Smooth muscle cell (in vitro differentiated cells): Measurements from ENCODE around the gene TMEM207. TPM values are rescaled to one million over a fixed set of nuclear protein-coding genes. Genes with fewer than 3 reads are reported as not detected.

Experiments
- DNase-seq: peaks from one replicate; lab custom pipeline; 2025; ENCODE audit not compliant: unreplicated experiment; lab: John Stamatoyannopoulos, UW
- H2AFZ ChIP-seq: fragments of 200-600 bp; sonication (generic); 2 replicates; pipeline ENCODE4 v1.6.0; 2016; ENCODE audit warnings: antibody characterized with exemption, low read depth, mild to moderate bottlenecking
- H3F3A ChIP-seq: fragments of 200-600 bp; sonication (generic); 2 replicates; pipeline ENCODE4 v1.6.0; 2017; ENCODE audit warnings: antibody characterized with exemption, low read depth
- H3K27ac ChIP-seq: fragments of 200-600 bp; sonication (generic); 2 replicates; pipeline ENCODE4 v1.5.1; 2016; ENCODE audit warnings: low read depth, mild to moderate bottlenecking
- H3K27me3 ChIP-seq: fragments of 200-600 bp; sonication (generic); 2 replicates; pipeline ENCODE4 v1.6.1; 2016; ENCODE audit warnings: low read depth, mild to moderate bottlenecking
- H3K36me3 ChIP-seq: fragments of 200-600 bp; sonication (generic); 2 replicates; pipeline ENCODE4 v1.5.1; 2016; ENCODE audit warnings: low read depth
- H3K4me1 ChIP-seq: fragments of 200-600 bp; sonication (generic); 2 replicates; pipeline ENCODE4 v1.5.1; 2016; ENCODE audit warnings: low read depth
- H3K4me2 ChIP-seq: fragments of 200-600 bp; sonication (generic); 2 replicates; pipeline ENCODE4 v1.6.0; 2016; ENCODE audit warnings: mild to moderate bottlenecking
- H3K4me3 ChIP-seq: fragments of 200-600 bp; sonication (generic); 2 replicates; pipeline ENCODE4 v1.5.1; 2016; ENCODE audit warnings: mild to moderate bottlenecking
- H3K79me2 ChIP-seq: fragments of 200-600 bp; sonication (generic); 2 replicates; pipeline ENCODE4 v1.6.0; 2016; ENCODE audit warnings: low read depth, mild to moderate bottlenecking
- H3K9ac ChIP-seq: fragments of 200-600 bp; sonication (generic); 2 replicates; pipeline ENCODE4 v1.6.0; 2016; ENCODE audit warnings: low read depth
- H3K9me3 ChIP-seq: fragments of 200-600 bp; sonication (generic); replicated peaks from 2 replicates; pipeline ENCODE4 v1.5.1; 2016; ENCODE audit warnings: low read depth
- H4K20me1 ChIP-seq: fragments of 200-600 bp; sonication (generic); 2 replicates; pipeline ENCODE4 v1.6.0; 2016; ENCODE audit warnings: low read depth
- WGBS: methylation state at CpG from one replicate; pipeline ENCODE4 v1.1.7; 2016; ENCODE audit warnings: low lambda C conversion rate; 5-methylcytosine and 5-hydroxymethylcytosine counted together
- polyA plus RNA-seq: library from polyadenylated mRNA; unstranded; fragments of >200 nt; fragmentation: Nextera tagmentation; extraction: Ambion mirVana; gene quantifications from 2 replicates; pipeline ENCODE4 v1.2.1, GENCODE V29; 2016
- total RNA-seq: library from RNA; depleted of rRNA; stranded (reverse); fragments of >200 nt; gene quantifications from 2 replicates; pipeline ENCODE4 v1.2.3, GENCODE V29; 2014
- TF ChIP-seq, protein P1 (sequence below): fragments of 200-600 bp; sonication (generic); IDR thresholded peaks from 2 replicates; pipeline ENCODE4 v1.5.1; 2017; ENCODE audit warnings: borderline replicate concordance, mild to moderate bottlenecking, antibody characterized with exemption; ENCODE audit not compliant: insufficient read depth, poor library complexity, severe bottlenecking

Gene TMEM207
- total and polyA plus RNA-seq, 2 experiments from 2014 or later: not detected

- Histone ChIP-seq H3K4me1 (no peaks in the 10 kb centered on the region), H3K79me2 (no peaks in the 10 kb centered on the region), H4K20me1 (no peaks in the 10 kb centered on the region), H3K4me2 (no peak overlapping the region), H3K27ac (no peak overlapping the region), H3K9ac (no peak overlapping the region), H3K9me3 (no peaks in the 10 kb centered on the region), H3F3A (no peaks in the 10 kb centered on the region), H3K4me3 (no peak overlapping the region), H2AFZ (no peak overlapping the region), H3K27me3 (no peaks in the 10 kb centered on the region), H3K36me3 (no peaks in the 10 kb centered on the region)
- TF ChIP-seq, protein P1, sequence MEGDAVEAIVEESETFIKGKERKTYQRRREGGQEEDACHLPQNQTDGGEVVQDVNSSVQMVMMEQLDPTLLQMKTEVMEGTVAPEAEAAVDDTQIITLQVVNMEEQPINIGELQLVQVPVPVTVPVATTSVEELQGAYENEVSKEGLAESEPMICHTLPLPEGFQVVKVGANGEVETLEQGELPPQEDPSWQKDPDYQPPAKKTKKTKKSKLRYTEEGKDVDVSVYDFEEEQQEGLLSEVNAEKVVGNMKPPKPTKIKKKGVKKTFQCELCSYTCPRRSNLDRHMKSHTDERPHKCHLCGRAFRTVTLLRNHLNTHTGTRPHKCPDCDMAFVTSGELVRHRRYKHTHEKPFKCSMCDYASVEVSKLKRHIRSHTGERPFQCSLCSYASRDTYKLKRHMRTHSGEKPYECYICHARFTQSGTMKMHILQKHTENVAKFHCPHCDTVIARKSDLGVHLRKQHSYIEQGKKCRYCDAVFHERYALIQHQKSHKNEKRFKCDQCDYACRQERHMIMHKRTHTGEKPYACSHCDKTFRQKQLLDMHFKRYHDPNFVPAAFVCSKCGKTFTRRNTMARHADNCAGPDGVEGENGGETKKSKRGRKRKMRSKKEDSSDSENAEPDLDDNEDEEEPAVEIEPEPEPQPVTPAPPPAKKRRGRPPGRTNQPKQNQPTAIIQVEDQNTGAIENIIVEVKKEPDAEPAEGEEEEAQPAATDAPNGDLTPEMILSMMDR: no peak
- no peak for DNase-seq
- WGBS: 97% methylated on average over 8 of the region's 8 CpGs
These were observed 50.0 kb downstream of the TMEM207 start for GRCh38 chr3:190399677-190400076.

DNA sequence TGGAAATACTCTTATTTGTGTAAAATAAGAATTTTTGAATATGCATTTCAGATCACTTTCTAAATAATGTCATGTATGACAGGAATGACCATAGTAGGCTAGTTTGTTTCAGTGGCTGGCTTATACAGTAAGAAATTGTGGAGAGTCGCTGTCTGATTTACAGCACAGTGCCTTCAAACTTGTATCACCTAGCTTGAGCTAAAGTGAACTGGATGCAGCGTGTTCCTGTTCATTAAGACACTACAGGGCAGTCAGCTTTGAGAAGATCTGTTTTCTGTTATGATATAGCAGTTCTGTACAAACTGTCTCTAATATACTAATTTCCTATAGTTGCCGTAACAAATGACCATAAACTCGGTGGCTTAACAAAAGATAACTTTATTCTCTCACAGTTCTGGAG, 51.8 kb downstream of the TMEM207 start:
- Histone ChIP-seq H4K20me1 (no peaks in the 10 kb centered on the region), H3K4me3 (no peak overlapping the region), H3K9me3 (no peaks in the 10 kb centered on the region), H3K27me3 (no peaks in the 10 kb centered on the region), H3K4me1 (no peaks in the 10 kb centered on the region), H3K27ac (no peak overlapping the region), H3K9ac (no peak overlapping the region), H3F3A (no peaks in the 10 kb centered on the region), H2AFZ (peak overlapping the region; percentile 21), H3K79me2 (no peaks in the 10 kb centered on the region), H3K4me2 (no peak overlapping the region), H3K36me3 (no peaks in the 10 kb centered on the region)
- 88% methylated on average over 4 of the region's 4 CpGs for WGBS
- TF ChIP-seq, protein P1: no peak
- no peak for DNase-seq

- Histone ChIP-seq H3K4me1 (no peaks in the 10 kb centered on the region), H3K27me3 (no peaks in the 10 kb centered on the region), H2AFZ (no peak overlapping the region), H3K79me2 (no peaks in the 10 kb centered on the region), H3F3A (no peaks in the 10 kb centered on the region), H3K4me2 (no peak overlapping the region), H3K9ac (no peak overlapping the region), H3K4me3 (no peak overlapping the region), H3K9me3 (no peaks in the 10 kb centered on the region), H4K20me1 (no peaks in the 10 kb centered on the region), H3K27ac (no peak overlapping the region), H3K36me3 (no peaks in the 10 kb centered on the region)
- TF ChIP-seq, protein P1: no peak
- DNase-seq: no peak
These were observed 53.7 kb downstream of the TMEM207 start for GRCh38 chr3:190396001-190396400.

DNA sequence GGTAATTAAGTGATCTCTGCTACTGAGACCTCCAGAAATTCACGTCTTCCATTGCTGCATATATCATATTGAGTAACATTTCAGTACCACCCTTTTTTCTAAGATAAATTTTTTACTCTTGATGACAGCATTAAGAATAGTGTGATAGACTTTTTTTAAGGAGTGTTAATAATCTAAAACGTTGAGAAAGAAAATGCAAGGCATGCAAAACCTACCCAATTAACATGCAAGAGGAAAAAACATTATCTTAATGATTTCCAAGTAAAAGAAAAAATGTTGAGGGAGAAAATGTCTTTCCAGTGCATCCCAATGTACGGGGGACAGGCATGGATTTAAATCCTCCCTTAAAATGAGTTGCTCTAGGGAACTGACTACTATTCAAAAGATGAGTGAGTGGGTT, 61.0 kb downstream of the TMEM207 start:
- no peak for DNase-seq
- H3K4me1 ChIP-seq: peaks cover 16% of the 10 kb centered on the region
- WGBS: 62% methylated on average over 3 of the region's 3 CpGs
- no peak overlapping the region for H3K4me3 ChIP-seq
- no peak overlapping the region for H3K9ac ChIP-seq
- no peaks in the 10 kb centered on the region for H3K9me3 ChIP-seq
- H3K27me3 ChIP-seq: no peaks in the 10 kb centered on the region
- TF ChIP-seq, protein P1: no peak
- no peak overlapping the region for H2AFZ ChIP-seq
- H3K79me2 ChIP-seq: no peaks in the 10 kb centered on the region
- no peaks in the 10 kb centered on the region for H3F3A ChIP-seq
- H3K27ac ChIP-seq: no peak overlapping the region
- H3K36me3 ChIP-seq: no peaks in the 10 kb centered on the region
- H4K20me1 ChIP-seq: no peaks in the 10 kb centered on the region
- no peak overlapping the region for H3K4me2 ChIP-seq
